NCI-H187 treated with DMSO at 0.1 percent for 48 hours (cell line): Measurements from ENCODE around the gene DMWD.
"Not testable (repeated sequence)": the region's sequence is repeated elsewhere in the genome, so short reads cannot be mapped to it uniquely, and the experiment has no call there.

Source experiments
- DNase-seq: peaks from one replicate; lab custom pipeline; 2025; lab: John Stamatoyannopoulos, UW

DMWD gene

DNA sequence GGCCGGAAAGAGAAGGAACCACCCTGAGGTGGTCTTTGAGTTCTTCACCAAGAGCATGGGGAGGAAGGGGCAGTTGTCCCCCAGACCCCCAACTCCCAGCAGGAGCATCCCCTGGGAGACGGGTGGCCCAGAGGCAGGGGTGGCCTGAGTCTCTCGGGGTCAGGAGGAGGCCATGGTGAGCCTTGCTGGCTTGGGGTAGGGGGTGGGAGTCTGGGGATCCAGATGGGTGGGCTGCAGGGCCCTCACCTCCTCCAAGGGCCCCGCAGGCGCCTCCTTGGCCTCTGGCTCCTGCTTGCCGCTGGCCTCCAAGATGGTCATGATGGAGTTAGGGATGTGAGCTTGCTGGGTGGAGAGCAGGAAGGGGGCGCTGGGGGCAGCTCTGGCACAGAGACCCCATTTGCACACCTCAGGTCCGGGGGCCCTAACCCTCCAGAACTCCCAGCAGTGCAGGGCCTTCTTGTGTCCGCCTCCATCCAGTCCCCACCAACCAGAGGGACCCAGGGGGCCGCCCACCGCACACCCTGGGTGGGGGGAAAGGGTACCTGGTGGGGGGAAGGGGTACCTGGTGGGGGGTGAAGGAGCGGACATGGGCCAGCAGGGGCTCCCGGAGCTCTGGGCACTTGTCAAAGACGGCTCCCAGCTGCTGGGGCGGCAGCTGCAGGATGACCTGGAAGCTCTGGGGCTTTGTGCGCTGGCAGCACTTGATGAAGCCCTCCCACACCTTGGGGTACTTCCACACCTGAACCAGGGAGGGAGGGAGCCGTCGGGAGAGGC, 23.8 kb upstream of the DMWD start:
- DNase-seq, result no peak

- DNase-seq, result no peak
Observed at GRCh38 chr19:45815481-45816216, 23.0 kb upstream of the DMWD start.

- DNase-seq, result no peak
Observed at GRCh38 chr19:45814851-45815480, 22.3 kb upstream of the DMWD start, which contains the start of gene RSPH6A. Gene RSPH6A (minus strand): TSS chr19:45815308. CDS start chr19:45815176, 132 bp downstream.

GRCh38 chr19:45814166-45814780, 21.6 kb upstream of the DMWD start:
- no peak for DNase-seq

GRCh38 chr19:45812297-45812696, 19.7 kb upstream of the DMWD start:
- no peak for DNase-seq

DNA sequence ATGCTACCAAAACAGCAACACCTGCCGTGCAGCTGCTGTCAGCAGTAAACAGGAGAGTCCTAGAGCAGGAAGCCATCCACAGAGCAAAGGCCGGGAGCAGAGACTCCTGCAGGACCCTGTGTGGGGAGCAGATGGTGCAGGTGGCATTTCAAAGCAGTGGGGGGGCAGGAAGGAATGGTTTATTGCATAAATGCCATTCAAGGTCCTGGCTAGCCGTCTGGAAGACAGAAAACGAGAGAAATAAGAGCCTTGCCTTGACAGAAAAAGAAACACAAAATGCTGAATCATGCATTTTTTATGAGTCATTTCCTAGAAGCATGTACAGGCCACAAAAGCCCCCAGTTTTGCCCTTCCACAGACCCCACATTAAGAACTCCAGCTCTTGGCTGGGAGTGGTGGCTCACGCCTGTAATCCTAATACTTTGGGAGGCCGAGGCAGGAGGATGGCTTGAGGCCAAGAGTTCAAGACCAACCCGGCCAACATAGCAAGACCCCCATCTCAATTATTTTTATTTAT, 17.1 kb upstream of the DMWD start:
- DNase-seq, result peak; percentile 45

- no peak for DNase-seq
Observed at GRCh38 chr19:45805719-45806118, 13.1 kb upstream of the DMWD start.

DNA sequence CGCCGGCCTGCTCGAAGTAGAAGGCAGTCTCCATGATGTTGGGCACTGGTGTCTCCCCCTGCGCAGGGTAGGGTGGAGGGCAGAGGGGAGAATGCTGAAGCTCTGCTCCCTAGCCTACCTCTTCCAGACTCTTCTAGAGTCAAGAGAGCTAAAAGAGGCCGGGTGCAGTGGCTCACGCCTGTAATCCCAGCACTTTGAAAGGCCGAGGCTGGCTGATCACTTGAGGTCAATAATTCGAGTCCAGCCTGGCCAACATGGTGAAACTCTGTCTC, 12.2 kb upstream of the DMWD start:
- no peak for DNase-seq

DNA sequence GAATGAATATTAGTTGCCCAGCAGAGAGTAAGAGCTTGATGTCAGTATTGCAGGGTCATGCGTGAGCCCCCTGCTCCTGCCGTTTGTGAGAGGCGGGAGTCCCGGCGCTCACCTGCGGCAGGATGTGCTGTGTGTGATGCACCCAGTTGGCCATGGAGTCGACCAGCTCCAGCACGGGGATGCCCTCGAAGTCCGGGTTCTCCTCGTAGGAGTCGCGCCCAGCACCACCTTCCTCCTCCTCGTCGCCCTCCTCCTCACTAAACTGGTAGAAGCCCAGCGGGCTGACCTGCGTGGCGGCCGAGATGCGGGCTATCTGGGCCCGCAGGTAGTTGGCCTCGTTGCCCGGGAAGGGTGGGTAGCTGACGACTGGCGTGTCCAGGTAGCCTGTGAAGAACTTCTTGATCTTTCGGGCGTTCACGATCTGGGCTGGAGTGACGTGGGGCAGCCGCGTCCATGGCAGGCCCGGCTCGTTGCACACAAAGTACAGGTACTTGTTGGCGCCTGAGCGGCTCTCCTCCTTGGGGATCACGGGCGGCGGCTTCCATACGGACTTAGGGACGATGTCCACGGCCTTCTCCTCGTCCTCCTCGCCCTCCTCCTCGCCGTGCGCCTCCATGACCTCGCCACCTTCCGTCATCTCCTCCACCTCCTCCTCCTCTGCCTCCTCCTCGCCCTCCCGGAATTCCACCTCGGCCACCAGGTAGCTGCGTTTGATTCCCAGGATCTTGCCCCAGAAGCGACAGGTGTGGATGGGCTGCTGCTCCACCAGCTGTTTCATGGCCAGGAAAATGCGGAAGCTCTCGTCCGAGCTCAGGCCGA, 11.7 kb upstream of the DMWD start:
- DNase-seq, result no peak

DNA sequence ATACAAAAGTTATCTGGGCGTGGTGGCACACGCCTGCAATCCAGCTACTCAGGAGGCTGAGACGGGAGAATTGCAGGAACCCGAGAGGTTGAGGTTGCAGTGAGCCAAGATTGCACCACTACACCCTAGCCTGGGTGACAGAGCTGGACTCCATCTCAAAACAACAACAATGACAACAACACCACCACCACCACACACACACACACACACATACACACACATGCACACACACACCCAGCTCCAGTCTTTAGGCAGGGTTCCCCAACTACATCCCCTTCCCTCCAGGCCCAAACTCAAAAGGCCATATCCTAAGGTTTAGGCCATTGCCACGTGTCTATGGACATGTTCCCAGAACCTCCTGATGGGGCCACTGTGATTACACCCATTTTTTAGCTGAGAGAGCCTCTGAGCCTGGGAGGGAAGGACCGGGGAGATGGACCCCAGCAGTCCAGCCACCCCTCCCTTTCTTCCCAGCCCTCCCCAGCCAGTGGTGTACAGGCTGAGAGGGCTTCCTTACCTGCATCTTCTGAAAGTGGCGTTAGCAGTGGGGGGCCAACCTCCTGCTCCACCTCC, 9.0 kb upstream of the DMWD start:
- no peak for DNase-seq

DNA sequence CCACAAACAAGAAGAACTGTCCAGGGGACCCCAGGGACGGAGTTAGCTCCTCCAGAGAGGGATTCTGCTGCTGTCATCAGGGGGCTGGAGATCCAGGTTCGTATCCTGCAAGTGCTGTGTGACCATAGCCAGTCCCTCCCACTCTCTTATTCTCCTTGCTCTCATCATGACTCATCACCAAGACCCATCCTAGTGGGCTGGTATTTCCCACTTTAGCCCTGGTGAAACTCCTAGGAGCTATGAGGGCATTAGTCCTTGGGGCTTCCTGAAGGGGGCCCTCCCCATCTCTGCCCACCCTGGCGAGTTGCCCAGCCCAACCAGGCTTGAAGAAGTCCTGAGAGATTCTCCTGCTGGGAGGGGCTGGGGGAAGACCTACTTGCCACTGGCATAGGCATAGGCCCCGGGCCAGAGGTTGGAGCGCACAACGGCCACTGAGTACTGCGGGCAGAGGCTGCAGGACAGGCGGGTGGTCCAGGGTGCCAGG, 7.5 kb upstream of the DMWD start:
- no peak for DNase-seq

GRCh38 chr19:45799541-45799940, 6.9 kb upstream of the DMWD start:
- DNase-seq, result not testable (repeated sequence)

GRCh38 chr19:45798995-45799517, 6.4 kb upstream of the DMWD start:
- DNase-seq, result peak; percentile 30

DNA sequence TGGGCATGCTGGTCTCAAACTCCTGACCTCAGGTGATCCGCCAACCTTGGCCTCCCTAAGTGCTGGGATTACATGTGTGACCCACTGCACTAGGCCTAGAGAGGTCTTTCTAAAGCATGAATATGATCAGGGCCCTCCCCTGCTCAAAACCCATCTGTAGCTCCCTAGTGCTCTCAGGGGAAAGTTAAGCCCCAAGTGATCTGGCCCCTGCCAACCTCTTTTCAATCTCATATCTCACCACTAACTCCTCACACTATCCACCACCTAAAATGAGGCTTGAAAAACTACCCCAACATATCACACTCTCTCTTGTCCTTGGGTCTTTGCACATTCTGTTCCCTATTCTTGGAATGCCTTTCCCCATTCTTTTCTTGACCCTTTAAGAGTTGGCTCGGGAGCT, 2.0 kb upstream of the DMWD start:
- no peak for DNase-seq

DNA sequence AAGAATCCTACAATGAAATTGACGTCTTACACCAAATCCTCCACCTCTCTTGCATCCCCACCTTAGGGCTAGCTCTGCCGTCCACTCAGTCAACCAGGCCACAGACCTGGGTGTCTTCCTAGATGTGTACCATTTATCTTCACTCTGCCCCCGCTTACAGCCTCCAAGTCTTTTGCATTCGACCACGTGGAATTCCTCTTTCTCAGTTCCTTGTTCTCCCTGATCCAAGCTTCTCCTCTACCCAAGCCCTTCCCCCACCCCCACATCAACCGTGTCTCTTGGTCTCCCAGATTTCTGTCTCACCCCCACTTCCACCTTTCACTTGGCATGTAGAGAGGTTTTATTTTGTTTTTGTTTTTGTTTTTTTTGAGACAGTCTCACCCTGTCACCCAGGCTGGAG, 1.2 kb upstream of the DMWD start:
- no peak for DNase-seq

- DNase-seq, result no peak
Observed at GRCh38 chr19:45793178-45793564, 526 bp upstream of the DMWD start.

DNA sequence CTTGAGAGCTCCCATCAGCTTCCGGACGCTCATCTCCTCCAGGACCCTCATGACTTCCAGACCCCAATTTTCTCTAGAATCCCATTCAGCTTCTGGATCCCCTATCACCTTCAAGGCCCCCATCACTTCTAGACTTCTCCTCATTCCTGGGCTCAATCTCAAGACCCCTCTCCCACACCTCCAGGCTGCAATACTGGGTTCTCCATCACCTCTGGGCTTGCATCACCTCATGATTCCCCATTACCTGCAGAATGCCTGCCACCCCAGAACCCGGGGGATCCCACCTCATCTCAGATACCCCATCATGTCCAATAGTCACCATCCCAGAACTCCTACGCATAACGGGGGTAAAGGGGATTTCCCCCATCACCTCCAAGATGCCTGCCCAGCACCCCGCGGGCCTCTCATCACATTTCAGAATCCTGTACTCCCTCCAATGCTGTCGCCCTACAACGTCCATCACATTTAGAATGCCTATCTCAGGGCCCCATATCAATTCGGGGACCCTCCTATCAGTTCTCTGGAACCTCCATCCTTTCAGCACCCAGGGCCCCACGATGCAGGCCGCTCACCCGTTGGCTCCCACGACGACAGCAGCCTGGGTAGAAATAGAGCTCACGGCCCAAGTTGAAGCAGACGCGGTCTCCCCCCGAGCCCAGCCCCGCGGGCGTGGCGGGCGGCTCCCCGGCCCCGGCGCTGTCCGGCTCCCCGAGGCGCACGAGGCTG, 738 bp downstream of the DMWD start:
- no peak for DNase-seq

DNA sequence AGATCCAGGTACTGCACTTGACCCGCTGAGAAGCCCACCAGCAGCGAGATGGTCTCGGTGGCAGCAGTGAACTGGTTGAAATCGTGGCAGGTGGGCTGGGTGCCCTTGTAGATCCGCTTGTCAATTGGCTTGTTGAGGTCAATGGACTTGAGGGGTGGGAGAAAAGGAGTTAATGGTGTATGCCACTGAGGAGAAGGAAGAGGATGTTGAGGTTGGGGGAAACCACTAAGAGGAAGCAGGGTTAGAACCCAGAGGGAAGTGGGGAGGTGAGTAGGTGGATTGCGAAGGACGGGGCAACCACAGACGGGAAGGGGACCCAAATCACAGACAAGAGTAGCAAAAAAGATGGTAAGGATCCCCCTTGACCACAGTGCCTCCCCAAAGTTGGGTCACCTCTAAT, 1.7 kb downstream of the DMWD start:
- no peak for DNase-seq

DNA sequence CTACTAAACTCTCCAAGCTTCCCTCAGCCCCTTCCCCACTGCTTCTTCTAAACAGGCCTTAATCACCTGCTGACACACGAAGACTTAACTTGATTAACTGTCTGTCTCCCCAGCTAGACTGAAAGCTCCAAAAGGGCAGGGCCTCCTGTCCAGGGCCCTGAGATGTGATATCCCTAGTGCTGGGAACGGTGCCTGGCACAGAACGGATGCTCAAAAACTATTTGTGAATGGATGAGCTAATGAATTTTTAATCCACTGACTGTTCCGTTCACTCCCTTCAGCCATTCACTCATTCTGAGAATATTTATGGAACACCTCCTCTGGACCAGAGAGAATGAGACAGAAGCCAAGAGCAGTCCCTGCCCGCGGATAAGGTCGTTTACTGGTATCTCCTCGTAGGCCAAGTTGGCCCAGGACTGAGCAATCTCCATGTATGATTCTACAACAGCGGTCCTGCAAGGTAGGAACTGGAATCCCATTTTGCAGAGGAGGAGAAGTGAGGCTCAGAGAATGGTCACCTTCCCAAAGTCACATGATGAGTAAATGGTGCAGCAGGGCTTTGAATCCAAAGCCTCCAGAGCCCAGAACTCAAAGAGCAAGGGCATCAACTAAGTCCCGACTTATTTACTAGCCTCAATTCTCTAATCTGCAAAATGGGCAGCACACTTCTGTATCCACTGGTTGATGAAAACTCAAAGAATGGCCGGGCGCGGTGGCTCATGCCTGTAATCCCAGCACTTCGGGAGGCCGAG, 3.4 kb downstream of the DMWD start:
- no peak for DNase-seq

GRCh38 chr19:45786533-45786894, 6.1 kb downstream of the DMWD start:
- no peak for DNase-seq
